CD4-positive, alpha-beta T cell (primary cell): ENCODE measurements around the gene MS4A15. TPM values are rescaled to one million over a fixed set of nuclear protein-coding genes. Genes with fewer than 3 reads are reported as not detected.

Source experiments
- ATAC-seq: fragments of 200-7000 bp; cut with Tn5 transposase; one replicate; pipeline ENCODE4 v1.10.0; 2022; ENCODE audit warnings: mild to moderate bottlenecking; ENCODE audit not compliant: poor library complexity
- CTCF ChIA-PET: fragments of 350-600 bp; sonication (Branson Sonifier 250); formaldehyde crosslinking; loops from one replicate; lab custom pipeline; 2021; ENCODE audit warnings: antibody characterized with exemption, inconsistent platforms; lab: Charles Lee
- POLR2A ChIA-PET: fragments of 350-600 bp; sonication (Branson Sonifier 250); formaldehyde crosslinking; loops from one replicate; lab custom pipeline; 2021; ENCODE audit warnings: antibody characterized with exemption, inconsistent platforms; lab: Charles Lee
- DNase-seq, 14 experiments: peaks; one replicate each; pipeline ENCODE4 v3.0.0-alpha.2; 2013 to 2020; ENCODE audit warnings: mixed read lengths in 2 of 14
- H3K27ac ChIP-seq, 2 donors: one replicate each; pipeline versions ENCODE4 v1.5.1 to v1.7.0; 2013; ENCODE audit warnings: low read length in 2 of 2, low read depth in 1 of 2, mild to moderate bottlenecking in 1 of 2
- H3K27me3 ChIP-seq, 2 experiments: 1 replicate in 1 of 2; 2 replicates in 1 of 2; pipeline versions ENCODE4 v1.6.1 to v1.7.0; 2013; ENCODE audit warnings: low read length in 2 of 2, control low read depth in 1 of 2, mild to moderate bottlenecking in 1 of 2, moderate library complexity in 1 of 2; ENCODE audit not compliant: insufficient read depth in 2 of 2, control insufficient read depth in 1 of 2
- H3K36me3 ChIP-seq: one replicate; pipeline ENCODE4 v1.6.1; 2013; ENCODE audit warnings: low read length, control low read depth; ENCODE audit not compliant: insufficient read depth
- H3K4me1 ChIP-seq: one replicate; pipeline ENCODE4 v1.6.1; 2013; ENCODE audit warnings: low read length, control low read depth; ENCODE audit not compliant: insufficient read depth
- H3K4me3 ChIP-seq: one replicate; pipeline ENCODE4 v1.5.1; 2013; ENCODE audit warnings: mild to moderate bottlenecking, low read length, moderate library complexity
- H3K9me3 ChIP-seq, 2 experiments: 1 replicate in 1 of 2; 2 replicates in 1 of 2; pipeline versions ENCODE4 v1.6.1 to v1.7.0; 2013; ENCODE audit warnings: low read length in 2 of 2, mild to moderate bottlenecking in 2 of 2, control low read depth in 1 of 2, moderate library complexity in 1 of 2; ENCODE audit not compliant: control insufficient read depth in 1 of 2, insufficient read depth in 1 of 2
- H3K27ac Mint-ChIP-seq: one replicate; pipeline ENCODE4 v1.8.0; 2020; ENCODE audit warnings: mixed read lengths
- H3K27me3 Mint-ChIP-seq: one replicate; pipeline ENCODE4 v1.8.0; 2021; ENCODE audit warnings: mixed read lengths
- H3K36me3 Mint-ChIP-seq: one replicate; pipeline ENCODE4 v1.8.0; 2021; ENCODE audit warnings: low read depth, mixed read lengths
- H3K4me1 Mint-ChIP-seq: one replicate; pipeline ENCODE4 v1.8.0; 2021; ENCODE audit warnings: low read depth, mixed read lengths
- H3K4me3 Mint-ChIP-seq: one replicate; pipeline ENCODE4 v1.8.0; 2020; ENCODE audit warnings: mild to moderate bottlenecking, mixed read lengths
- H3K9me3 Mint-ChIP-seq: one replicate; pipeline ENCODE4 v1.8.0; 2020; ENCODE audit warnings: mixed read lengths
- intact Hi-C, 2 experiments: fragments of 100-400 bp; cut with DNase I in 1 of 2; cut with micrococcal nuclease in 1 of 2; formaldehyde crosslinking; loops; one replicate each; pipeline versions ENCODE4 v1.15.1 to v1.9.0; 2023 to 2025; cut with DNase I, micrococcal nuclease
- total RNA-seq, 174 experiments: library from RNA in 2 of 174; stranded (reverse) in 2 of 174; gene quantifications; one replicate each; pipeline ENCODE4 v1.2.3 and lab custom pipeline; 2021 to 2026
- TF ChIP-seq, protein P1 (sequence below): fragments of 200-600 bp; IDR thresholded peaks from one replicate; pipeline ENCODE4 v1.8.0; 2022; ENCODE audit warnings: antibody characterized with exemption, mild to moderate bottlenecking

MS4A15 gene
- total RNA-seq, 2 experiments from 2014 or later = not detected

DNA sequence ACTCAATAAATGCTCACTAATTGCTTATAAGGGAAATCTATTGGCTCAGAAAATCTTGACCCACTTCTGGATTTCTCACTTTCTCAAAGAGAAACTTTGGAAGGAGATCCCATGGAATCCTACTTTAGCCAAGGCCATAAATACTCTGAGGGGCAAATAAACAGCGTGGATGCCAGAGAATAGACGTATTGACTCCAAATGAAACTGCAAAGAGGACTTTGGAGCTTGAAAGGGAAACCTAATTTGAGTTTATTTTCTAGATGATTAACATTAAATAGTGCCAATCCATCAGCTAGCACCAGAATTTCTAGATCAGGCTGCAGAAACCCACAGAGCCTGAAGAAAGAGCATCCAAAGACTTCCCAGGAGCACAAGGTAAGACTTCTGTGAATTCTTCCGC lies 32.2 kb upstream of the MS4A15 start, which contains the start of gene MS4A18:
Gene MS4A18 (plus strand): TSS at position 301 of the 400 bp plus-strand sequence.
- ATAC-seq = no peak
- no peaks in the 10 kb centered on the region for H3K9me3 ChIP-seq
- DNase-seq = no peak
- Mint-ChIP-seq H3K9me3 (no peaks in the 10 kb centered on the region), H3K27me3 (peaks cover 48% of the 10 kb centered on the region), H3K4me1 (no peaks in the 10 kb centered on the region), H3K36me3 (no peaks in the 10 kb centered on the region), H3K4me3 (no peak within 1 kb of the TSS), H3K27ac (no peak within 1 kb of the TSS)
- CTCF ChIA-PET = no interaction called here
- H3K4me3 ChIP-seq = no peak within 1 kb of the TSS
- no peaks in the 10 kb centered on the region for H3K4me1 ChIP-seq
- no peak within 1 kb of the TSS for H3K27ac ChIP-seq
- intact Hi-C loops = no loop called here
- peaks cover 0 to 6% of the 10 kb centered on the region in 2 experiments for H3K27me3 ChIP-seq
- POLR2A ChIA-PET = no interaction called here
- TF ChIP-seq, protein P1, sequence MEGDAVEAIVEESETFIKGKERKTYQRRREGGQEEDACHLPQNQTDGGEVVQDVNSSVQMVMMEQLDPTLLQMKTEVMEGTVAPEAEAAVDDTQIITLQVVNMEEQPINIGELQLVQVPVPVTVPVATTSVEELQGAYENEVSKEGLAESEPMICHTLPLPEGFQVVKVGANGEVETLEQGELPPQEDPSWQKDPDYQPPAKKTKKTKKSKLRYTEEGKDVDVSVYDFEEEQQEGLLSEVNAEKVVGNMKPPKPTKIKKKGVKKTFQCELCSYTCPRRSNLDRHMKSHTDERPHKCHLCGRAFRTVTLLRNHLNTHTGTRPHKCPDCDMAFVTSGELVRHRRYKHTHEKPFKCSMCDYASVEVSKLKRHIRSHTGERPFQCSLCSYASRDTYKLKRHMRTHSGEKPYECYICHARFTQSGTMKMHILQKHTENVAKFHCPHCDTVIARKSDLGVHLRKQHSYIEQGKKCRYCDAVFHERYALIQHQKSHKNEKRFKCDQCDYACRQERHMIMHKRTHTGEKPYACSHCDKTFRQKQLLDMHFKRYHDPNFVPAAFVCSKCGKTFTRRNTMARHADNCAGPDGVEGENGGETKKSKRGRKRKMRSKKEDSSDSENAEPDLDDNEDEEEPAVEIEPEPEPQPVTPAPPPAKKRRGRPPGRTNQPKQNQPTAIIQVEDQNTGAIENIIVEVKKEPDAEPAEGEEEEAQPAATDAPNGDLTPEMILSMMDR = no peak
- H3K36me3 ChIP-seq = no peaks in the 10 kb centered on the region

DNA sequence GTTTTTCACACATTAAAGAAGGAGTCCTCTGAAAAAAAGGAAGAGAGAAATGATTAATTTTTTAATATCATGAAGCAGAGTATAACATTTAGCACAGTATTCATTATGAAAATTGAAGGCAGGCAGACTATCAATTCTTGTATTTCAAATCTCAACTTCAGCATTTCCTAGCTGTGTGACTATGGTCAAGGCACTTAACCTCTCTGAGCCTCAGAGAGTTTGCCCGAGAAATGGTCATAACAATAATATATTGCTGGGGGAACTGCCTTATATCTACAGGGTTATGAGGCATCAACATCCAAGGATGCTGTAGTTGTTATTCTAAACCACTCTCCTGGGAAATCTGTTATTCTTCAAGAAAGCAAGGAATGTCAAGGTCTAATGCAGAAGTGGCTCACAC lies 31.1 kb upstream of the MS4A15 start:
- no peaks in the 10 kb centered on the region for H3K4me1 ChIP-seq
- ATAC-seq (no peak), DNase-seq (no peak)
- intact Hi-C loops = no loop called here
- Mint-ChIP-seq H3K36me3 (no peaks in the 10 kb centered on the region), H3K27ac (no peak overlapping the region), H3K4me3 (no peak overlapping the region), H3K9me3 (no peaks in the 10 kb centered on the region), H3K4me1 (no peaks in the 10 kb centered on the region), H3K27me3 (peaks cover 45% of the 10 kb centered on the region)
- no peaks in the 10 kb centered on the region for H3K36me3 ChIP-seq
- TF ChIP-seq, protein P1 = no peak
- peaks cover 0 to 9% of the 10 kb centered on the region in 2 experiments for H3K27me3 ChIP-seq
- no peaks in the 10 kb centered on the region for H3K9me3 ChIP-seq
- H3K27ac ChIP-seq = no peak overlapping the region
- H3K4me3 ChIP-seq = no peak overlapping the region
- CTCF ChIA-PET = no interaction called here
- POLR2A ChIA-PET = no interaction called here

DNA sequence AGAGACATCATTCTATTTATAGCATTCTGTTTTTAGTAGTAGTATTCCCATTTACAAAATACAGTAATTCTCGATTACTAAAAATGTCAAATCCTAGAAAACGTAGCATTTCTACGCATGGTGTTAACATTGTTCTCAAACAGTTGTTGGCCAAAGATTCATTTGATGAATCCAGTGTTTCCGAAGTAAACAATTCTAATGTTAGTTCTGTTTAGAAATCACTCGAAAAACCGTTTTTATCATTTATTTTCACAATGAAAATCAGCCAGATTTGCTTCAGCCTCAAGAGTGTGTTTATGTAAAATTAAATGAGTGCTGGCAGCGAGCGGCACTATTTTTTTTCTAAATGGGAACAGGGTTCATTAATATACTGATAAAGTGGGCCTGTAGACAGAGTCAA lies 25.1 kb upstream of the MS4A15 start:
- H3K36me3 Mint-ChIP-seq = no peaks in the 10 kb centered on the region
- TF ChIP-seq, protein P1 = no peak
- CTCF ChIA-PET = no interaction called here
- H3K27me3 Mint-ChIP-seq = peaks cover 43% of the 10 kb centered on the region
- DNase-seq (no peak), ATAC-seq (no peak)
- no peak overlapping the region for H3K4me3 Mint-ChIP-seq
- no peaks in the 10 kb centered on the region for H3K4me1 Mint-ChIP-seq
- H3K4me3 ChIP-seq = no peak overlapping the region
- H3K9me3 Mint-ChIP-seq = no peaks in the 10 kb centered on the region
- POLR2A ChIA-PET = no interaction called here
- intact Hi-C loops = no loop called here
- no peak overlapping the region for H3K27ac Mint-ChIP-seq
- H3K36me3 ChIP-seq = no peaks in the 10 kb centered on the region
- H3K27me3 ChIP-seq = peaks cover 0 to 5% of the 10 kb centered on the region in 2 experiments
- H3K9me3 ChIP-seq = no peaks in the 10 kb centered on the region
- H3K4me1 ChIP-seq = no peaks in the 10 kb centered on the region
- H3K27ac ChIP-seq = no peak overlapping the region
